ENCODE data around the gene GOLPH3. TPM values are rescaled to one million over a fixed set of nuclear protein-coding genes. Genes with fewer than 3 reads are reported as not detected.
"Not testable (repeated sequence)": the region's sequence is repeated elsewhere in the genome, so short reads cannot be mapped to it uniquely, and the experiment has no call there.

The GOLPH3 gene
- polyA plus RNA-seq, 4 donors, result 82.4 to 93.3 (median 91.9) TPM

DNA sequence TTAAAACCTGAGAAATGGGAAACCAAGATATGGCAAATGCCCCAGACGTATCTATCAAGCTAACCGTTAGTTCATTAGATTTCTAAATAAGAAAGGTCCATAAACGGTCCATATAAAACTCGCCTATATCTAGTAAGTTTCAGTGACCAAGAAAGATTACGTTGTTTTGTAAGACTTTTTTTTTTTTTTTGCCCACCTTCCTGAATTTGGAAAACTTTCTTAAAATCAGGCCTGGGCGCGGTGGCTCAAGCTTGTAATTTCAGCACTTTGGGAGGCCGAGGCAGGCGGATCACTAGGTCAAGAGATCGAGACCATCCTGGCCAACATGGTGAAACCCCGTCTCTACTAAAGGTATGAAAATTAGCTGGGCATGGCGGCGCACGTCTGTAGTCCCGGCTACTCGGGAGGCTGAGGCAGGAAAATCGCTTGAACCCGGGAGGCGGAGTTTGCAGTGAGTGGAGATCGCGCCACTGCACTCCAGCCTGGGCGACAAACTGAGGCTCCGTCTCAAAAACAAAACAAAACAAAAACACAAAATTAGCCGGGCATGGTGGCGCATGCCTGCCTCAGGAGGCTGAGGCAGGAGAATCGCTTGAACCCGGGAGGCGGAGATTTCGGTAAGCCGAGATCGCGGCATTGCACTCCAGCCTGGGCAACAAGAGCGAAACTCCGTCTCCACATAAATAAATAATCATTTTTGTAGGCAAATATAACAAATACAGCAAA is 1.8 kb downstream of the GOLPH3 start:
- DNase-seq (ENCODE audit: low read depth in 4 of 4, low spot score in 2 of 4), result not testable (repeated sequence)

DNA sequence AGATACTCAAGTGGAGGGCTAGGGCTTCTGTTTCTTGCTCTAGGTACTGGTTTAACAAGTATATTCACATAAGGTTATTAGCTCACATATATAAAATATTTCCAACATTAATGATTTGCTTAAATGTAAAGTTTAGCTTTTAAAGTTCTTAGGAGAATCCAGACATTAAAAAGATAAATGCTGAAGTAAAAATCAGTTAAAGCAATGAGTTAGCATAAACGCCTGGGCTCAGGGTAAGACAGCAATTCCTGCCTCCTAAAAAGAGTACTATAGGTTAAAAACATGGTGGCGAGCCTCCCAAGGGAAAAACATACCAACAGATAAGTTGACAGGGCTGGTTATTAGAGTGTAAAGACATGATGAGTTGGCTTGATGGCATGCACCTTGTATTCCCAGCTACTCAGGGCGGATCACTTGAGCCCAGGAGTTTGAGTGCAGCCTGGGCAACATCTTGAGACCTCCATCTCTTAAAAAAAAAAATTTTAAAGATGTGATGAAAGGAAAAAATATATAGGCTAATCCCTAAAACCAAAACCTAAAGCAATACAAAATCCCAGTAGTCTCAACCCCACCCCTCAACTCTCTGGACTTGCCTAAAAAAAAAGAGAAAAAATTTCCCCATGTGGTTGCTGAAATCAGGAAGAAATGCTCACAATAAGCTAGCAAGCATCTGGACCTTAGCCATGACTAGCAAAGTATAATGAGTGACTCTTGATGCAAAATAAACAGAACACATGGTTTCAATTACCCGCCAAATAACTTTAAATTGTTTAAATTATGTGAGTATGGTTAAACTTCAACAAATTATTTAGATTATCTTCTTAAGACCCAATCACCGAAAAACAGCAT is 3.6 kb downstream of the GOLPH3 start:
- DNase-seq (ENCODE audit: low read depth in 4 of 4, low spot score in 2 of 4), result no peak

DNA sequence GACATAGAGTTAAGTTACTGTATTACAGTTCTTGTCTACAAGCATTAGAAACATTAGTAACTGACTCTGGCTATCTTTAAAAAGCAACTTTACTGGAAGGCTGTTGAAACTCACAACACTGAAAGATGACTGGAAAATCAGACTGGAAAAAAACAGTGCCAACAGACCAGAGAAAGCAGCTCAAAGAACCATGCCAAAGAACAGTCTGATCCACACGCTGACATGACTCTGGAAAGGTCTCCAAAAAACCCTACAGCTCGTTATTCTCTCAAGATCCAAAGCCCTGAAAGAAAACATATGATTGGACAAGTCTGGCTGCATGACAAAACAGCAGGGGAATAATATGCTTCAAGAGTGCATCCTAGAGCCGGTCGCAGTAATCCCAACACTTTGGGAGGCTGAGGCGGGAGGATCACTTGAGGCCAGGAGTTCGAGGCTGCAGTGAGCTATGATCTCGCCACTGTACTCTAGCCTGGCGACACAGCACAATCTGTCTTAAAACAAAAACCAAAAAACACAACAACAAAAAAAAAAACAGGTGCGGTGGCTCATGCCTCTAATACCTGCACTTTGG is 5.6 kb downstream of the GOLPH3 start:
- no peak for DNase-seq (ENCODE audit: low read depth in 4 of 4, low spot score in 2 of 4)

DNA sequence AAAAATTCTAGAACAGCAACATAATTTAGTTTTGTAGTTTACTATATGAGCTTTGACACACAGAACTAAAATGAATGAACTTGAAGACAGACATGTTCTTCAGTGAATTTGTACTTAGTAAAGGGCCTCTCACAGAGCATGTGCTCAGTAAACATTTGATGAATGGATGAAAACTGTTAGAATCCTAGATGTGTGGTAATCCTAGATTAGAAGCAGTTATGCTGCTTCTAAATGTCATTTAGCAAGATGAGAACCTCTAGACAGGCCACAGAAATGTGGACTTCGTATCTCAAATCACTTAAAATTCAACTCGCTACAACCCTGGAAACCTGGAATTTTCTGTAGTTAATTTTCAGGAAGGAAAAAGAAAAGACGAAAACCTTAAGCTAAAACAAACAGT is 8.5 kb downstream of the GOLPH3 start:
- no peak for DNase-seq (ENCODE audit: low read depth in 4 of 4, low spot score in 2 of 4)

DNA sequence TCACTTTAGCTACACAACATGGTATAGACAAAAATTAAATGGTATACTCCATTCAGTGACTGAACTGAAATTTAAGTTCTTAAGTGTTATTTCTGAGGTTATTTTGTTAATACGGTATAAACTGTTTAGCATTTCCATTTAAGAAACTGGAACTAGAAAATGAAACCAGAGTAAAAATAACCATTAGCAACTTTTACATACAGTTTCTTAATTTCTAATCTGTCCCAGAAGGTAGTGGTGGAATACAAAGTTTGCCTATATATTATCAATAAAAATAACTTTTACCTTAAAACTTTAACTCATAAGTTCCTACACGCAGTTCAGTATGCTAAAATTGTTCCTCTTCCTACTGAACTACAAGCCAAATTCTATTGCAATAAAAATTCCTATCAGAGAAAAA is 10.3 kb downstream of the GOLPH3 start:
- no peak for DNase-seq (ENCODE audit: low read depth in 4 of 4, low spot score in 2 of 4)

DNA sequence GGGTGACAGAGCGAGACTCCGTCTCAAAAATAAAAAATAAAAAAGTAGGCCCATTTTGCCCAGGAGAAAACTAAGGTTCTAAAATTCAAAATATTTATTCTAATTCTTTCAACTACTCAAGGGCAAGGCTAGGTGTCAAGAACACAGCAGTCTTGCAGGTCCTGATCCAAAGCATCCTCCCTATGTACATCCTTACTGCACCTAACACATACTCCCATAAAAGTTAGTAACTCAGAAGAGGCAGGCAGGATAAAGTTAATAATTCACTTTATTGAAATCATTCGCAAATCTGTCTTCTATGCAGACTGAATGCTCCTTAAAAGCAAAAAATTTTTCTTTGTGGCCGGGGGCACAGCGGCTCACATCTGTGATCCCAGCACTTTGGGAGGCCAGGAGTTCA is 11.1 kb downstream of the GOLPH3 start:
- no peak for DNase-seq (ENCODE audit: low read depth in 4 of 4, low spot score in 2 of 4)

DNA sequence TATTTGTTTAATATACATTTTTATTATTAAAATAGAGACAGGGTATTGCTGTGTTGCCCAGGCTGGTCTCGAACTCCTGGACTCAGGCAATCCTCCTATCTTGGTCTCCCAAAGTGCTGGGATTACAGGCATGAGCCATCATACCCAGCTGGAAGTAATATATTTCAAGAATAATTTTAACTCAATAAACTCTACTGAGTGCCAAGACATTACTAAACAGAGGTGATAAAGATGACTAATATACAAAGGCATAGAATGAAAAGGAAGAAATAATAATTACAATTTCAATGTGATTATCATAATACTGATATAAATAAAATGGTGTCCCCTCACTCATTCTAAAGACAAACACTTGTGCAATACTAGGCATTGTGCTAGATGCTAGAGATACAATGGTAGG is 13.9 kb downstream of the GOLPH3 start:
- no peak for DNase-seq (ENCODE audit: low read depth in 4 of 4, low spot score in 2 of 4)

DNA sequence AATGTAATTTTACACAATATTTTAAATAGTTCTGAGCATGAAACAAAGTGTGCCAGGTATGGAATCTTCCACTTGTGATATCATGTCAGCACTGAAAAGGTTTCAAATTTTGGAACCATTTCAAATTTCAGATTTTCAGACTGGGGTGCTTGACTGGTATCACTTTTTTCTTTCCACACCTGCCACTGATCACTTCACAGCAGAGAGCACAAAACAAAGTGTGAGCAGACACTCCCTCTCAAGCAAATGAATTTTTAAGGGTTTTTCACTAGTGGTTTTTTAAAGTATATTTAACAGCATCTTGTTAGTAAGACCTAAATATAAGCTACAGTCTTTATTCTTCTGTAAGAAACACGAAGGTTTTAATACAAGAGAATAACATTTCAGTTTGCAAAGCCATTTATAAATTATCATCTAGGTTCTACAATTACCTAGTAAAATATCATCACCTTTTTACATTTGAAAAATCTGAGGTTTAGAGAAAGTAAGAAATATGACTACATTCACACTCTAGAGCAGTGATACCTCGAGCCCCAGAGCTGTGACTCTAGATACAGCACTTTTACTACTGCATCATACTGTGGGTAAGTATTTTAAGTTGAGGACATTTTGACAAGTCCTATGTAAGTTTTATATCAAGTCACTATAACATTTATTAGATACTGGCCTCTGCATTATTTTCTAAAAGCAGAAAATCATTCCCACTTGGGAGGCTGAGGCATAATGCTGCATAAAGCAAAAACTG is 14.6 kb downstream of the GOLPH3 start:
- DNase-seq (ENCODE audit: low read depth in 4 of 4, low spot score in 2 of 4), result no peak

DNA sequence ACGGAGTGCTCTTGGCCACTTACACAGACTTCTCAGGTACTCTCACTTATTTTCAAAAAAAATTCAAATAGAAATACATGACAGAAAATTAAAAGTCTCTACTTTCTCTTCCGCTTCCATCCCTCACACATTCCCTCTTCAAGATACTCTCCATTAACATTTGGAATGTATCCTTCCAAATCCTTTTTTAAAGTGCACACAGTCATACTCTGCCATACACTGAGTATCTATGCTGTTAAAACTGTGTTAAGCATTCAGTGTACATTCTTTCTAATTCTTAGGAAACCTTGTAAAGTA is 15.5 kb downstream of the GOLPH3 start:
- no peak for DNase-seq (ENCODE audit: low read depth in 4 of 4, low spot score in 2 of 4)

DNA sequence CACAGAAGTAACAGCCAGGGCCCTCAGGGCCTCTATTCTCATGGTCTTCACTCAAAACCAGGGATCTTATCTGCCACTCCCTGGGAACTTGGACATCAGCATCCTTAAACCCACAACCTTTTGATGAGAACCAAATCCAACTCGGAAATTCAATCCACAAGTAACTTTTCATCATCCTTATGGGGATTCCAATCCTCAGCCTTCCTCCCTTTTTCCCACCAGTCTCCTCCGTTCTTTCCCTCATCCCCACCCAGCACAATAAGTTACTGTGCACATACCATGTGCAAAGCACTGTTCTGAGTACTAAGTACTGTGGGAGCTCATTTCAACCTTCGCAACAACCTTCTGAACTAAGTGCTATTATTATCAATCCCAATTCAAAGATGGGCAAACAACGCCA is 17.0 kb downstream of the GOLPH3 start:
- no peak for DNase-seq (ENCODE audit: low read depth in 4 of 4, low spot score in 2 of 4)

DNA sequence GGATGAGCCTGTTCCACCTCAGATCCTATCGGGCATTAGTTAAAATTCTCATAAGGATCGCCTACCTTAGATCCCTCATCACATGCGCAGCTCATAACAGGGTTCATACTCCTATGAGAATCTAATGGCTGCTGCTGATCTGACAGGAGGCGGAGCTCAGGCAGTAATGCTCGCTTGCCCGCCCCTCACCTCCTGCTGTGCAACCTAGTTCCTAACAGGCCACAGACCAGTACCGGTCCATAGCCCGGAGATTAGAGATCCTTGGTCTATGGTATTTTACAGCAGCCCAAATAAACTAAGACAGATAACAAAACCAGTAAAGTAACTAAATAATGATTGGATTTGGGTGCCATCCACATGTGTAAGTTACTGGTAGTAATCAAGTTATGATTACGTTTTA is 17.5 kb downstream of the GOLPH3 start:
- no peak for DNase-seq (ENCODE audit: low read depth in 4 of 4, low spot score in 2 of 4)

DNA sequence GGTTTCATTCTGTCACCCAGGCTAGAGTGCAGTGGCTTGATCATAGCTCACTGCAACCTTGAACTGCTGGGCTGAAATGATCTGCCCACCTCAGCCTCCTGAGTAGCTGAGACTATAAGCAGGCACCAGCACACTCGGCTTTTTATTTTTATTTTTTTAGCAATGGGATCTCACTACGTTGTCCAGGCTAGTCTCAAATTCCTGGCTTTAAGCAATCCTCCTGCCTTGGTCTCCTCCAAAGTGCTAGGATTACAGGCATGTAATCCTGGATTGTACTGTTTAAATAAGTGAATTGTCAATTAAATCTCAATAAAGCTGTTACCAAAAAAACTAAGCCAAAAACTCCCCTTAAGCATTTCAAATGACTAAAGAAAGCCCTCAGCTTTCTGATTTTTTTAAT is 18.9 kb downstream of the GOLPH3 start:
- DNase-seq (ENCODE audit: low read depth in 4 of 4, low spot score in 2 of 4), result no peak

DNA sequence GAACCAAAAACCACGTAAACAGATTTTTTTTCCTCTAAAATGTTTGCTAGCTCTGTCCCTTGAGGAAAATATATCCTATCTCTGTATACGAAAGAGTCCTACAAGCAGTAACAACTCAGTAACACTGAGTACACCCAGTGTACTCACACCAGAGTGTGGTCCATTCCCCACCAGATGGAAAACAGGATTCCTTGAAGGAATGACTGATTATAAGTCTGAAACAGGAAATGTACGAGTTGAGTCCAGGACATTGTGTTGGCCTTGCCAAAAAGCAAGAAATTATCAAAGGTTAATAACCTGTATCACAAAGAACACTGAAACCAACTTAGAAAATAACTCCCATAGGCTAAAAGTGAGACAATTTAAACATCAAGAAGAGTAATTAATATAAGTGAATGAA is 20.4 kb downstream of the GOLPH3 start:
- no peak for DNase-seq (ENCODE audit: low read depth in 4 of 4, low spot score in 2 of 4)

DNA sequence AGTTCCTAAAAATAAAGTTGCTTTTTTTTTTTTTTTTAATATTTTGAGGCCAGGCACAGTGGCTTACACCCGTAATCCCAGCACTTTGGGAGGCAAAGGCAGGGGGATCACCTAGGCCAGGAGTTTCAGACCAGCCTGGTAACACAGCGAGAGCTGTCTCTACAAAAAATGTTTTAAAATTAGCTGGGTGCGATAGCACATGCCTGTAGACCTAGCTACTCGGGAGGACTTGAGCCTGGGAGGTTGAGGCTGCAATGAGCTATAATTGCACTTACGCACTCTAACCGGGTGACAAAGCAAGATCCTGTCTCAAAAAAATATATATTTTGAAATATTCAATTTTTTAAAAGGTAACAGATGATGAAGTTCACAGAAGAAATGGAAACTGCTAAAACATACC is 22.9 kb downstream of the GOLPH3 start:
- DNase-seq (ENCODE audit: low read depth in 4 of 4, low spot score in 2 of 4), result no peak

DNA sequence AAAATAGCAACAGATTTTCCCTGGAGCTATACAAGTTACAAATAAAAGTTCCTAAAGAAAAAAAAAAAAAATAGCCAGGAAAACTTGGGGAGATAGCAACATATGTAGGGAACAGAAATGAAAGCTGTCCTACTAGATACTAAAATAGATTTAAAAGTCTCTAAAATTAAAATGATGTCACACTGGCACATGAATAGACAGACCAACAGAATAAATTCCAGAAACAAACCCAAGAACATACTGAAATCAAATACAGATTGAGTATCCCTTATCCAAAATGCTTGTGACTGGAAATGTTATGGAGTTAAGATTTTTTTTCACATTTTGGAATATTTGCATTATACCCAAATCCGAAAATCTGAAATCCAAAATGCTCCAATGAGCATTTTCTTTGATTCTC is 23.8 kb downstream of the GOLPH3 start:
- no peak for DNase-seq (ENCODE audit: low read depth in 4 of 4, low spot score in 2 of 4)

DNA sequence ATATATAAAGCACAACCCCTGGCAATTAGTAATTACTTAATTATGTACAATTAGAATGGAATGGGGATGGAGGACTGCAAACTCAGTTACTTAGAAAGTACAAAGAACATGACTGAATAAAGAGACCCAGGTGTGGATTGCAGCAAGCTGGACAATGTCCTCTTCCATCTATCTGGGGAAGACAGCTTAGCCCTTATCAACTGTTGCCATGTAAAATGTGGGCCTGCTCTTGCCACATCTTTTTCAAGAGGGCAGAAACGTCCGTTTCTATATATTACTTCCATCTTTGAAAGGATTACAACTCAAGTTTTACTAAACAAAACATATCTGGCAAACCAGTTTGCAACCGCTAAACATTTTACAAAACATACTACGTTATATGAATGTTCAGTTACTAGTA is 26.2 kb downstream of the GOLPH3 start:
- no peak for DNase-seq (ENCODE audit: low read depth in 4 of 4, low spot score in 2 of 4)

DNA sequence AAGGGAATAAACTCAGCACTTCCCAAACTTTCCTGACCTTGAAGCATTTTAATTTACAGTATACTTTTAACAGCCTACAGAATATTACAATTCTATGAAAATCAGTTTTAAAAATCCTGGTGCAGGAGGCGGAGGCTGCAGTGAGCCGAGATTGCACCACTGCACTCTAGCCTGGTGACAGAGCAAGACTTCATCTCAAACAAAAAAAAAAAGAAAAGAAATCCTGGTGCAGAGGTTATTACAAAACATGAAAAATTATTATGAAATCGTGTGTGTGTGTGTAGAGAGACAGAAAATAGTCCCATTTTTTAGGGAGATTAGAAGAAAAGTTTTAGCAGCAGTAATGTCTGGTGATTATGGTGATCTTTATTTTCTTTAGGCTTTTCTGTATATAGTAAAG is 26.9 kb downstream of the GOLPH3 start:
- no peak for DNase-seq (ENCODE audit: low read depth in 4 of 4, low spot score in 2 of 4)

DNA sequence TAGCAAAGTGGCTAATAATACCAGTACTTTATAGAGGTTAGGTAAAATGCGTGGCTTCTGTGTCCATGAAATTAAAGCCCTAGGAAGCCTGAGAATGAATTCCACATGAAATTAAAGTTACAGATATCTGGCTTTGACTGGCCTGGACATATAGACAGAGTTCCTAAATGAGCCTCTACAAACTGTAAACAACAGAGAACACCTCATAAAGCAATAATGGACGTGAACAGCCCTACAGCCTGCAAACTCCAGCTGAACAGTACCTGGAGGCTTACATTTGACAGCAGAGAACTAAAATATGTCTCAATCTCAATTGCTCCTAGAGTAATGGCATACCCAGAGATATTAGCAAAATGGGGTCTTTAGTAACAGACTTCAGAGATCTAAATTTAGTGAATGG is 28.7 kb downstream of the GOLPH3 start:
- DNase-seq (ENCODE audit: low read depth in 4 of 4, low spot score in 2 of 4), result no peak

DNA sequence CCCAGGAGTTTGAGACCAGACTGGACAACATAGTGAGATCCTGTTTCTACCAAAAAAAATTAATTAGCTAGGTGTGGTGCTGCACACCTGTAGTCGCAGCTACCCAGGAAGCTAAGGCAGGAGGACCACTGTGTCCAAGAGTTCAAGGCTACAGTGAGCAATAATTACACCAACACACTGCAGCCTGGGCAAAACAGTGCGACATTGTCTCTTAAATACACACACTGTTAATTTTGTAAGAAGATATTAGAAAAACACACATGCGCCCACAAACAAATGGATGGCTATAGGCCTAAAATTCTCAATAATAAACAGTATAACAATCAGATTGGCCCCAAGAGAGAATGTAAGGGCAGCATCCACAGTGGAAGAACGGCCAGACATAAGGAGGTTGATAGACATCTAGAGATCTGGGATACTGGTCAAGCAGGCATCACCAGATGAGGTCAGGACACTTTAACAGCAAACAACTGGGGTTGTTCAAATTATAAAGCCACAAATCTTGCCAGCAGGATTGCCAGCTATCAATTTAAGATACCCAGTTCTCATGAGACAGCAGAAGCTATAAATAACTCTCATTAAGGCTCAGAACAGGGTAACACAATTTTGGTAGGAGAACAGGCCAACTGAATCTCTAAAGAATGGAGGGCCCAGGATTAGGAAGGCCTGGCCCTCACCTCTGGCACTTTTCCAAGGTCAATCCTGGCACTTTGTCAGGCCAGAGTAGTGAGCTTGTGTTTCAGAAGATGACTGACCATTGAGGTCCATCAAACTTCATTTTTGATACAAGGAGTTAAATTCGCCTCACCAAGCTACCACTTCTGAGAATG is 29.5 kb downstream of the GOLPH3 start:
- no peak for DNase-seq (ENCODE audit: low read depth in 4 of 4, low spot score in 2 of 4)

DNA sequence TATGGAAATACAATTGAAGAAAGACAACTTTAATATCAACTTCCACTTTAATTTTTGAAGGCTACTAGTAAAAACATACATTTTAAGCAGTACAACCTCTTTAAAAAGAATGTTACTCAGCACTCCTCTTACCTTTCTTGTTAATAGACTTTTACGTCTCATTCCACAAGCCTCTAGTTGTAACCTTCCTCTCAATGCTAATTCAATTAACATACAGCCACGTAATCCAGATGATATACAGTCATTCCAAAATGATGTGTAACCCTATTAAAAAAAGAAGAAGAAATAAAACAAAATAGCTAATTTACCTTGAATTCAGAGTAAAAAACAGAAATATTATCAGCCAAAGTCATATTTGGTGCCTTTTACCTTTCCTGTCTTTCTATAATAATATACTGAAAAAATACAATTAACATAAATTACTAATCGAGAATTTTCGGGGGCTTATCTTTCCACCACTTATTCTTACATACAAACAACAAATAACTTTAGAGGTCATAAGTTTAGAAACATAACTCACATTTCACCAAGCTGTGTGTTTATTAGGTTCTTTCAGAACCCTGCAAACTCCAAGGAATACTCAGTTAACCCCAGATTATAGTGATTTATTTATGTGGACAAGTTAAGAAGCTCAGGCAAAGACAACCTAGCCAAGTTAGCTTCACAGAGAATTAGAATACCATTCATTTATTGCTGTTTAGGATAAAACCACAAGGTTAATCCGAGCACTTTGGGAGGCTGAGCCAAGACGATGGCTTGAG is 30.3 kb downstream of the GOLPH3 start:
- no peak for DNase-seq (ENCODE audit: low read depth in 4 of 4, low spot score in 2 of 4)
